ENCODE measurements around the gene PTPRD. TPM values are rescaled to one million over a fixed set of nuclear protein-coding genes. Genes with fewer than 3 reads are reported as not detected.
"Not testable (repeated sequence)": the region's sequence is repeated elsewhere in the genome, so short reads cannot be mapped to it uniquely, and the experiment has no call there.

PTPRD gene
- total RNA-seq, 2 experiments from 2014 or later = 0.03 TPM; not detected in 1

DNA sequence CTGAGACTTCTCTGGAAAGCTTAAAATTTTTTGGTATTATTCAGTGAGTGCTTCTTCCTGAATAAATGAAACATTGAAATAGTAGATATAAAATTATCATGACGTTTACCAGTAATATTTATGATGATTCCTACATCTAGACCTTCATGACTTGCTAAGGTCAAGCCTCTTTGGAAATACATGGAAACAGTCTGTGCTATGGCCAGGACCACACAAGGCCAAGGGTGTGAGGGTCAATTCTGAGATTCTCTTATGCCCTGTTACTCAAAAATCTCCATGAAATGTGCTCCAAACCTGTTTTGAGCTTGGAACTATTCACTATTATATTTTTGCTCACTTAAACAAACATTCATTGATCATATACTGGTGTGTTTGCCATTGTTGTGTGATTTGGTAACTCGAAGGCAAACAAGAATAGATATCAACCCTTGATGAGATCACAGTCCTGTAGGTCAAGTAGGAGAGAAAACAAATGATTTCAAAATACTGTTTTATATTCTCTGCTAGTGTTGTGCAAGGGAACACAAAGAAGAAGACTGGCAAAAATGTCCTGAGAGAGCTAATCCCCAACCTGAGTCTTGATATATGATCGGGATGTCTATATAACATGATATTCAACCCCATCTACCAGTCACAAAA, 1558.3 kb downstream of the PTPRD start:
- POLR2A ChIA-PET = no interaction called here
- Histone ChIP-seq H3K4me1 (ENCODE audit: insufficient read depth, low read length, poor library complexity, severe bottlenecking) (no peaks in the 10 kb centered on the region), H3K27ac (ENCODE audit: low read depth, low read length, poor library complexity, severe bottlenecking) (no peak overlapping the region), H3K4me3 (ENCODE audit: low read depth, low read length, poor library complexity, severe bottlenecking) (no peak overlapping the region), H2AFZ (ENCODE audit: low read length) (no peak overlapping the region), H3K79me2 (ENCODE audit: insufficient read depth, low read depth, low read length) (no peaks in the 10 kb centered on the region), H3K9me2 (ENCODE audit: insufficient read depth, low read length) (no peaks in the 10 kb centered on the region), H4K20me1 (ENCODE audit: insufficient read depth, low read length) (no peaks in the 10 kb centered on the region), H3K36me3 (ENCODE audit: insufficient read depth, low read length) (no peaks in the 10 kb centered on the region), H3K4me2 (ENCODE audit: low read length) (no peak overlapping the region), H3K9me3 (ENCODE audit: low read length) (no peaks in the 10 kb centered on the region)
- no peak for DNase-seq (ENCODE audit: low spot score)
- intact Hi-C loops (cut with micrococcal nuclease; ENCODE audit: unreplicated experiment) = no loop called here
- no TSS peak for BruUV-seq (replicated peaks)
- no peak for TF ChIP-seq EZH2phosphoT487 (IDR thresholded peaks at IDR 0.05; ENCODE audit: borderline replicate concordance, low read depth, low read length)
- TF ChIP-seq, protein P1, sequence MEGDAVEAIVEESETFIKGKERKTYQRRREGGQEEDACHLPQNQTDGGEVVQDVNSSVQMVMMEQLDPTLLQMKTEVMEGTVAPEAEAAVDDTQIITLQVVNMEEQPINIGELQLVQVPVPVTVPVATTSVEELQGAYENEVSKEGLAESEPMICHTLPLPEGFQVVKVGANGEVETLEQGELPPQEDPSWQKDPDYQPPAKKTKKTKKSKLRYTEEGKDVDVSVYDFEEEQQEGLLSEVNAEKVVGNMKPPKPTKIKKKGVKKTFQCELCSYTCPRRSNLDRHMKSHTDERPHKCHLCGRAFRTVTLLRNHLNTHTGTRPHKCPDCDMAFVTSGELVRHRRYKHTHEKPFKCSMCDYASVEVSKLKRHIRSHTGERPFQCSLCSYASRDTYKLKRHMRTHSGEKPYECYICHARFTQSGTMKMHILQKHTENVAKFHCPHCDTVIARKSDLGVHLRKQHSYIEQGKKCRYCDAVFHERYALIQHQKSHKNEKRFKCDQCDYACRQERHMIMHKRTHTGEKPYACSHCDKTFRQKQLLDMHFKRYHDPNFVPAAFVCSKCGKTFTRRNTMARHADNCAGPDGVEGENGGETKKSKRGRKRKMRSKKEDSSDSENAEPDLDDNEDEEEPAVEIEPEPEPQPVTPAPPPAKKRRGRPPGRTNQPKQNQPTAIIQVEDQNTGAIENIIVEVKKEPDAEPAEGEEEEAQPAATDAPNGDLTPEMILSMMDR (conservative IDR thresholded peaks at IDR 0.05; ENCODE audit: low read length) = no peak
- CTCF ChIA-PET (ENCODE audit: unreplicated experiment) = no interaction called here

DNA sequence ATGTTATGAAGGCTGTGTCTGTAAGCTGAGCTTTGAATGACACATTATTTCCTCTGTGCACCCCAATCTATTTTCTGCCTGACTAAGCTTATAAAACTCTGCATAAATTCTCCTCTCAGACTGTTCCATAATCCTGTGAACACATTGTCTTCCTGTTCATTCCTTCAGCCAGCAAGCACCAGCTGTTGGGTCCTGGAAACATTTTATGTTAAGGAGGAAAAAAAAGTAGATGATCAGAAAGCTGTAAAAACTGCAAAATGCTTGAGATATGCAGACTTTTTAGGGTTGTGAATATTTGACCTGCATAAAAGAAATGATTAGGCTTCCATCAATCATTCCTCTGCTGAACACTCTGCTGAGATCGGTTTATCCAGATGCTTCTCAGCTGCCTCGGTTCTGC, 1567.2 kb downstream of the PTPRD start:
- no peaks in the 10 kb centered on the region for H3K9me3 ChIP-seq (ENCODE audit: low read length)
- H3K9me2 ChIP-seq (ENCODE audit: insufficient read depth, low read length) = no peaks in the 10 kb centered on the region
- BruUV-seq (replicated peaks) = no TSS peak
- no peak overlapping the region for H3K4me2 ChIP-seq (ENCODE audit: low read length)
- ChIA-PET CTCF (ENCODE audit: unreplicated experiment) (no interaction called here), POLR2A (interaction anchor here (0.6 to 1.0 kb wide), 5 partner anchors 11 to 1022 kb away, joined by 3 to 4 read pairs (median 3); no protein-coding TSS in a partner anchor)
- no peaks in the 10 kb centered on the region for H3K36me3 ChIP-seq (ENCODE audit: insufficient read depth, low read length)
- H2AFZ ChIP-seq (ENCODE audit: low read length) = no peak overlapping the region
- no peak overlapping the region for H3K4me3 ChIP-seq (ENCODE audit: low read depth, low read length, poor library complexity, severe bottlenecking)
- no peaks in the 10 kb centered on the region for H4K20me1 ChIP-seq (ENCODE audit: insufficient read depth, low read length)
- H3K27ac ChIP-seq (ENCODE audit: low read depth, low read length, poor library complexity, severe bottlenecking) = no peak overlapping the region
- no peaks in the 10 kb centered on the region for H3K4me1 ChIP-seq (ENCODE audit: insufficient read depth, low read length, poor library complexity, severe bottlenecking)
- intact Hi-C loops (cut with micrococcal nuclease; ENCODE audit: unreplicated experiment) = no loop called here
- no peak for TF ChIP-seq EZH2phosphoT487 (IDR thresholded peaks at IDR 0.05; ENCODE audit: borderline replicate concordance, low read depth, low read length)
- TF ChIP-seq, protein P1 (conservative IDR thresholded peaks at IDR 0.05; ENCODE audit: low read length) = no peak
- DNase-seq (ENCODE audit: low spot score) = no peak
- H3K79me2 ChIP-seq (ENCODE audit: insufficient read depth, low read depth, low read length) = no peaks in the 10 kb centered on the region

DNA sequence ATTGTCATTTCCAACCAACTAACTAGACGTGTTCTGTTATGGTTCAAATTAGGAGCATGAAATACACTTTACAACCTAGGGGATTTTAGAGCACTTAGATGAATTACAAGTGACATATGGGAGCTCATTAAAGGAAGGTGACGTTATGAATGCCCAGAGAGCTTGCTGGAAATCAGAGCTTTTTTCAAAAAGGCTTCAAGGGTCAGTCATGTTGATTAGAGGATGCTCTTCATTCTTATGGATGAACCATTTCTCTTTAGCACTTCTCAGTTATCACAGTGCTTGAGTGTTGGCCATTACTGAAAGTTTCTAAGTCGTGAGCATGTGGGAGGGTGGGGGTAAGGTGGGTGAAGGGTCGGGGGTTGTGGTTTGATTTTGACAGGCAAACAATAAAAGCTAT, 1567.7 kb downstream of the PTPRD start:
- H3K4me3 ChIP-seq (ENCODE audit: low read depth, low read length, poor library complexity, severe bottlenecking) = no peak overlapping the region
- no peak overlapping the region for H3K4me2 ChIP-seq (ENCODE audit: low read length)
- ChIA-PET POLR2A (interaction anchor here (0.5 to 0.8 kb wide), 3 partner anchors 11 to 1587 kb away, joined by 3 read pairs; no protein-coding TSS in a partner anchor), CTCF (ENCODE audit: unreplicated experiment) (no interaction called here)
- H3K79me2 ChIP-seq (ENCODE audit: insufficient read depth, low read depth, low read length) = no peaks in the 10 kb centered on the region
- no TSS peak for BruUV-seq (replicated peaks)
- no peaks in the 10 kb centered on the region for H3K9me2 ChIP-seq (ENCODE audit: insufficient read depth, low read length)
- DNase-seq (ENCODE audit: low spot score) = no peak
- H3K9me3 ChIP-seq (ENCODE audit: low read length) = no peaks in the 10 kb centered on the region
- H4K20me1 ChIP-seq (ENCODE audit: insufficient read depth, low read length) = no peaks in the 10 kb centered on the region
- H2AFZ ChIP-seq (ENCODE audit: low read length) = no peak overlapping the region
- H3K4me1 ChIP-seq (ENCODE audit: insufficient read depth, low read length, poor library complexity, severe bottlenecking) = no peaks in the 10 kb centered on the region
- TF ChIP-seq, protein P1 (conservative IDR thresholded peaks at IDR 0.05; ENCODE audit: low read length) = no peak
- no peak for TF ChIP-seq EZH2phosphoT487 (IDR thresholded peaks at IDR 0.05; ENCODE audit: borderline replicate concordance, low read depth, low read length)
- intact Hi-C loops (cut with micrococcal nuclease; ENCODE audit: unreplicated experiment) = no loop called here
- no peak overlapping the region for H3K27ac ChIP-seq (ENCODE audit: low read depth, low read length, poor library complexity, severe bottlenecking)
- no peaks in the 10 kb centered on the region for H3K36me3 ChIP-seq (ENCODE audit: insufficient read depth, low read length)

DNA sequence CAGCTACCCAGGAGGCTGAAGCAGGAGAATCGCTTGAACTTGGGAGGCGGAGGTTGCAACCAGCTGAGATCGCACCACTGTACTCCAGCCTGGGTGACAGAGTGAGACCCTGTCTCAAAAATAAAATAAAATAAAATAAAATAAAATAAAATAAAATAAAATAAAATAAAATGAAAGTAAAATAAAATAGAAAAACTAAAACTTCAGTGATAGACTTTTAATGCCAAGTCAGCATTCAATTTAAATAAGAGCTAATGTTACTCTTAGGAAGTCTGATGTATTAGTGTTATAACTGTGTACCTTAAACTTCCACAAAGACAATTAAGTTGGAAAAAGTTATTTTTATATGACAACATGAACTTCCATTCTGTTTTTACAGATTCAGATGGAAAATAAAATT, 1569.0 kb downstream of the PTPRD start:
- H3K9me2 ChIP-seq (ENCODE audit: insufficient read depth, low read length); H3K4me2 ChIP-seq (ENCODE audit: low read length); H2AFZ ChIP-seq (ENCODE audit: low read length); H3K79me2 ChIP-seq (ENCODE audit: insufficient read depth, low read depth, low read length); H3K4me1 ChIP-seq (ENCODE audit: insufficient read depth, low read length, poor library complexity, severe bottlenecking); H3K9me3 ChIP-seq (ENCODE audit: low read length); H3K27ac ChIP-seq (ENCODE audit: low read depth, low read length, poor library complexity, severe bottlenecking); intact Hi-C loops (cut with micrococcal nuclease; ENCODE audit: unreplicated experiment); H3K4me3 ChIP-seq (ENCODE audit: low read depth, low read length, poor library complexity, severe bottlenecking); H4K20me1 ChIP-seq (ENCODE audit: insufficient read depth, low read length); DNase-seq (ENCODE audit: low spot score); H3K36me3 ChIP-seq (ENCODE audit: insufficient read depth, low read length); BruUV-seq (replicated peaks); CTCF ChIA-PET (ENCODE audit: unreplicated experiment): not testable (repeated sequence)
- POLR2A ChIA-PET = interaction anchor here (0.6 to 1.1 kb wide), 3 partner anchors 14 to 746 kb away, joined by 3 to 7 read pairs (median 4); no protein-coding TSS in a partner anchor

Data from OCI-LY7 (cell line).